GM18508 (cell line): Measurements from ENCODE around the gene ABHD16A.
"Not testable (repeated sequence)": the region's sequence is repeated elsewhere in the genome, so short reads cannot be mapped to it uniquely, and the experiment has no call there.

Experiments used
- ATAC-seq: cut with Tn5 transposase; IDR thresholded peaks from one replicate; pipeline ENCODE4 v1.9.1; 2021; ENCODE audit warnings: moderate number of reproducible peaks; ENCODE audit not compliant: insufficient read depth, unreplicated experiment

The ABHD16A gene

GRCh38 chr6:31717499-31718222 lies 14.5 kb upstream of the ABHD16A start:
- ATAC-seq = no peak

GRCh38 chr6:31715022-31715958 lies 12.2 kb upstream of the ABHD16A start, which contains the start of gene LY6G6D:
Gene LY6G6D, plus strand, starts transcription at chr6:31715348. Its CDS starts 8 bp downstream, at chr6:31715356.
- no peak for ATAC-seq

- ATAC-seq = no peak
These were observed 11.0 kb upstream of the ABHD16A start for GRCh38 chr6:31713991-31714684.

GRCh38 chr6:31713465-31713864 lies 10.3 kb upstream of the ABHD16A start:
- ATAC-seq = no peak

GRCh38 chr6:31712296-31712695 lies 9.2 kb upstream of the ABHD16A start:
- no peak for ATAC-seq

- no peak for ATAC-seq
These were observed 8.1 kb upstream of the ABHD16A start for GRCh38 chr6:31711233-31711632.

GRCh38 chr6:31710523-31711219 lies 7.5 kb upstream of the ABHD16A start:
- no peak for ATAC-seq

GRCh38 chr6:31709157-31709556 lies 6.0 kb upstream of the ABHD16A start:
- ATAC-seq = not testable (repeated sequence)

- no peak for ATAC-seq
These were observed 5.1 kb upstream of the ABHD16A start for GRCh38 chr6:31708224-31708623.

- no peak for ATAC-seq
These were observed 4.6 kb upstream of the ABHD16A start for GRCh38 chr6:31707701-31708100.

GRCh38 chr6:31706599-31706998 lies 3.5 kb upstream of the ABHD16A start, which contains the start of gene LY6G6F:
Gene LY6G6F, plus strand, starts transcription at chr6:31706866. Its CDS starts 41 bp downstream, at chr6:31706907.
- no peak for ATAC-seq

GRCh38 chr6:31705931-31706330 lies 2.8 kb upstream of the ABHD16A start:
- ATAC-seq = no peak

GRCh38 chr6:31702405-31702818 lies 712 bp downstream of the ABHD16A start:
- no peak for ATAC-seq

GRCh38 chr6:31701666-31702404 lies 1.3 kb downstream of the ABHD16A start:
- ATAC-seq = no peak

GRCh38 chr6:31700740-31701401 lies 2.3 kb downstream of the ABHD16A start:
- ATAC-seq = no peak

GRCh38 chr6:31697555-31697954 lies 5.6 kb downstream of the ABHD16A start:
- ATAC-seq = no peak

- no peak for ATAC-seq
These were observed 9.6 kb downstream of the ABHD16A start for GRCh38 chr6:31693535-31693934.

- no peak for ATAC-seq
These were observed 10.2 kb downstream of the ABHD16A start for GRCh38 chr6:31692886-31693285.

GRCh38 chr6:31692353-31692752 lies 10.8 kb downstream of the ABHD16A start:
- no peak for ATAC-seq
